HG03064 (cell line): ENCODE results near the gene CHGA.

ENCODE experiments used
- ATAC-seq: cut with Tn5 transposase; IDR thresholded peaks from one replicate; pipeline ENCODE4 v1.9.1; 2021; ENCODE audit warnings: low read depth; ENCODE audit not compliant: unreplicated experiment

The CHGA gene

DNA sequence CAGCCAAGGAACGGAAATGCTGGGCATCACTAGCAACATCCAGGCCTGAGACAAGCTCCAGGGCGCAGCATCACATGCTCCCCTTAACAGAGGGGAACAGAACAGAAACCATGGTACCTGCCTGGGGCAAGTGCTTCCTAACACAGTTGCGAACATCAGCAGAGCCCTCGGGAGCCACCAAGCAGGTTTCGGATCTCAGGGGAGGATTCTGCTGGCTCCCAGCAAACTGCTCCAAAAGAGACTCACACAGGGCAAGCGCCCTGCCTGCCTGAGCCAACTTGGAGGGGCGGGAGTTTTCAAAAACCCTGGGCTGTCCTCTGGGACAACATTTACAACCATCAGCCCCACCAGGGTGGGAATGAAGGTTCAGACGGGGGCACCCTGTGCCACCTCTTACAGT is 19.6 kb downstream of the CHGA start:
- ATAC-seq: no peak

DNA sequence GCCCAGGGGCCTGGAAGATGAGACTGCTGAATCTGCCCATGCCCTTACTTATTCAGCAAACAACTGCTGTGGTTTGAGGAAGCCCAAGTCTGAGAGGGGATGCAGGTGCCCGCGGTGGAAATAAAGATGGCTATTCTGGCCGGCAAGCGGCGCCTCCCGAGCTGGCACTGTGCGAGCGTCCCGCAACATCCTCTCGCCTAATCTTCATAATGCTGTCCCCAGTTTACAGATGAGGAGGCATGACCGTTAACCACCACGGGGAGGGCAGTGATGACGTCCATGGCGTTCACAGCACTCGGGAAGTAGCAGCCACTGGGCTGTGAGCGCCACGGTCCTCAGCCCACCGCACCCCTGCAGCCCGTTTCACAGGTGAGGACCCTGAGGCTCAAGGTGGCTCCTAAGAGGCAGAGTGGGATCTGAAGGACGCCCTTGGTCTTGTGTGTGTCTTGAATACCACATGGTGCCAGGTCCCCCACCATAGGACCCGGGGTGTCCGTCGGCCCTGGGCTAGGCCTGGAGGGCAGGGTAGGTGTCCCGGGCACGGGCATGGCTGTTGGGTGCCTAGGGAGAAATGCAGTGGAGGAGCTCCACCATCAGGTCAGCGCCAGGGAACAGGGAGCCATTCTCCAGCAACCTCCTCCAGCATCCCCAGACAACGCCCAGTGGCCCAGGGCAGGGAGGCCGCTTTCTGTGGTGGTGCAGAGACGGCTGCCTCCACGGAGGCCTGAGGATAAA is 20.2 kb downstream of the CHGA start:
- ATAC-seq: no peak

DNA sequence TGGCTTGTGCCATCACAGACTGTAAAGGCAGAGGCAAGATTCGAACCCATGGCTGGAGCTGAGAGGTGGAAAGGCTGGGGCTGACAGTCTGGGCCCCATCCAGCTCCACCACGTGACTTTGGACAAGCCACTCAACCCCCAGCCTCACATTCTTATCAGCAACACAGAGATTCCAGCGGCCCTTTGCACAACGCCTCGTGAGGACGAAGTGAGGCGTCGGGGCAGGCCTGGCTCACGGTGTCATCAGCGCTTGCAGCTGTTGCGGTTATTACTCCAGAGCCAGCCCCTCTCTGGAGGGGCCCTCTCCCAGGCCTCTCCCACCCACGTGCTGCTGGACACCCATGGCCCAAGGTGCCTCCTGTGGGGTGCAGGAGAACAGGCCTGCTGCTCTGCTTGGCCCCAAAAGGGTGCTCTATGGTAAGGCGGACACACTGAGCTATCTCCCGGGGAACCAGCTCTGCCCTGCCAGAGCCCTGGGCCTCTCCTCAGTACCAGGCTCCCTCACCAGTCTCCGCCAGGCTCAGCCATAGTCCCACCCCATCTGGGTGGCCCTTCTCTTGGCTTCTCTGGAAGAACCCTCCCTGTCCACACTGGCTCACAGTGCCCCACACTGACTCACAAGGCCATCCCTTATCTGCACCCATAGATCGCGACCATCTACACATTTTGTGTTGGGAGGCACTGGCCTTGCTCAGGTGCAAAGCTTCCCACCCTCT is 21.1 kb downstream of the CHGA start:
- ATAC-seq: no peak

DNA sequence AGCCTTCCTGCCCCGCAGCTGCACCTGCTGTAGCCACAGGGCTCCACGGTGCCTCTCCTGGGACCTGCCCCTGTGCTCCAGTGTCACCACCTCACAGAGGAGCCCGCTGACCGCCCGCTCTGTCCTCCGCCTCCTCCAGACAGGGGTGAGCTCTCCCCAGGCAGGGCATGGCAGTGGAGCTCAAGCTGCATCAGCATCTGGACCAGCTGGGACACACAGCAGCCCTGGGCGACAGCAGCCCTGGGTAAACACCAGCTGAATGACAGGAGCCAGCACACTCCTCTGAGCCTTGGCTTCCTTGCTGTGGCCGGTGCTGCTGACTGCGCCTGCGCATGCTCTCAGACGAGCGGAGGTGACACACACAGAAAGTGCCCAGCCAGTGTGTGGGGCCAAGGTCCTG is 22.0 kb downstream of the CHGA start:
- ATAC-seq: no peak

DNA sequence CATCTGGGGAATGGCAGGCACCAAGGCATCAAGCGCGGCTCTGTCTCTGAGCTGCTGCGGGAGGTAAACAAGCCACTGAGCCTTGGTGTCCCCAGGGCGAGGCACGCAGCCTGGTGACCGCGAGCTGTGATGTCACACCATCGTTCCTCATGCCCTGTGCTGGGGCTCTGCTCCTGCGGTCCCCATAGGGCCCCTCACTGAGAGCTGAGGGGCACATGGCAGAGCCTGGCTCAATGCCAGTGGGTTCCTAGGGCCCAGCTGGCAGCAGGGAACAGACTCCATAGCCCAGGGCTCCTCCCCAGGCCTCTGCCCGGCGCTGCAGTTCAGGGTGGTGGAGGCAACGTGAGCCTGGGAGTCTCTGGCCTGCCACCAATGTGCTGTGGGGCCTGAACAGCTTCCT is 22.6 kb downstream of the CHGA start:
- ATAC-seq: no peak

DNA sequence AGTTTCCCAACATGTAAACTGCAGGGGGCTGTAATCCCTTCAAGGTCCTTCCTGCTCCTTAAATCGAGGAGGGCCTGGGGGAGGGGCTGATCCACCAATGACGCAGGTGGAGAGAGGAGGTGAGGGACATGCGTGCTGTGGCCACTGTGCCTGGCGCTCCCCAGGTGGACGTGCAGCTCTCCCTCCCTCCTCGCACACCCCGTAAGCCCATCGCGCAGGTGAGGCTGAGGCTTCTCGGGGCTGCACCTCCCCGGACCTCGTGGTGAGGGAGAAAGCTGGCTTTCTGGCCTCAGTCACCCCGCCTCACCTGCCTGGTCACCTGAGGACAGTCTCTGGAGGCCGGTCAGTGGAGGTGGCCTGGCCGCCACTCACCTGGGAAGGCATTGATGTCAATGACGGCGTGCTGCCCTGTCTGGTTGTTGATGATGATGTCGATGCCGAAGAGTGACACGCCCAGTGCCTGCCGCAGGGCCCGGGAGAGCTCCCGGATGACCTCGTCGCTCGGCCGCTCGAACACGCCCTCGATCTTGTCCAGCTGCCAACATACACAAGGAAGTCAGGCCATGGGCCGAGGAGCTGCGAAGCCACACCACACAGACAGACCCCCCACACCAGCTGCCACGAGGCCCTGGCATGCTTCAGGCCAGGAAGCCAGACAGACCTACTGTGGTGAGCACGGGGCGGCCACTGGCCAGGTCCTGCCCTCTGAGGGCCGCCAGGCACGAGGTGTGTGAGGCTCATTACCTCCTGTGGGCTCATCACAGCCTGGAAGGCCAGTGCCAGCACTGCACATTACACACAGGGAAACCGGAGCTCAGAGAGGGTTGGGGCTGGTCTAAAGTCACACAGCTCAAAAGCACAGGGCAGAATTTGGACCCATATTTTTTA is 23.3 kb downstream of the CHGA start:
- ATAC-seq: no peak

DNA sequence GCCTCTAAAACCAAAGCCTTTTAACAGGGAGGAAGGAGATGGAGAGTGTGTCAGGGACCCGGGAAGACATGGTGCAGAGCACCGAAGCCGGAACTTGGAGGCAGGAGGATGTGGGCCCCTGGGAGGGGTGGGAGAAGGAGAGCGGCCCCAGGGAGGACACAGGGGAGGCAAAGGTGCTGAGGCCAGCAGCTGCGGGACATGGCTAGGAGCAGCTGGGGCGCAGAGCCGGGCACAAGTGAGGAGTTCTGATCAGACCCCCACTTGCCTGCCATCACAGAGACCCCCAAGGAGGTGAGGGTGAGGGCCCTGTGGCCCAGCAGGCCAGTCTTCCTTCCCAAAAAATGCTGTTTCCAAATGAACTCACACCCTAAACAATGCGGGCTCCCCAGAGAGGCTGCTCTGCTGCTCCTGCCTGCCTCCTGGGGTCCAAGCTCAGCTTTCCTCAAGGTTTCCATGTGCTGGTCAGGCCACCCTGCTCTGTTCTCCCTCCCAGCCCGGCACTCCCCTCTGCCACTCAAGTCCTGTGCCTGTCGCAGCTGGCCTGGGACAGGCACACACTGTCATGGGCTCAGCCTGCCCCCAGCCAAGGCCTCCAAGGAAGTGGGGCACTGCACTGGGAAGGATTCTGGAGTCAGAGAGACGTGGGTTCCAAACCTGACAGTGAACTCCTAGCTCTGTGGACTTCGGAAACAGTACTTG is 24.0 kb downstream of the CHGA start:
- ATAC-seq: no peak

DNA sequence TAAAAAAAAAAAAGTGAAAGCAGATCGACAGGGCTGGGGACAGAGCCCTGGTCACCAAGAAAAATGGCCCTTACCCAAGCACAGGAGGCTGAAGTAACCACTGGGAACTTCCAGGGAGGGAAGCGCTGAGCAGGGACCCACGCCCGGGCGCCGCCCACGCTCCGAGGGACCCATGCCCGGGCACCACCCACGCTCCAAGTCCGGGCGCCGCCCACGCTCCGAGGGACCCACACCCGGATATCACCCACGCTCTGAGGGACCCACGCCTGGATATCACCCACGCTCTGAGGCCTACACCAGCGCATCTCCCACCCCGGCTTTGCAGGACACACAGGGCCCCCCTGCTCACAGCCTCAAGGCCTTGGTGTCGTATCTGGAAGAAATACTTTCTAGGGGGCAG is 25.7 kb downstream of the CHGA start:
- ATAC-seq: no peak

DNA sequence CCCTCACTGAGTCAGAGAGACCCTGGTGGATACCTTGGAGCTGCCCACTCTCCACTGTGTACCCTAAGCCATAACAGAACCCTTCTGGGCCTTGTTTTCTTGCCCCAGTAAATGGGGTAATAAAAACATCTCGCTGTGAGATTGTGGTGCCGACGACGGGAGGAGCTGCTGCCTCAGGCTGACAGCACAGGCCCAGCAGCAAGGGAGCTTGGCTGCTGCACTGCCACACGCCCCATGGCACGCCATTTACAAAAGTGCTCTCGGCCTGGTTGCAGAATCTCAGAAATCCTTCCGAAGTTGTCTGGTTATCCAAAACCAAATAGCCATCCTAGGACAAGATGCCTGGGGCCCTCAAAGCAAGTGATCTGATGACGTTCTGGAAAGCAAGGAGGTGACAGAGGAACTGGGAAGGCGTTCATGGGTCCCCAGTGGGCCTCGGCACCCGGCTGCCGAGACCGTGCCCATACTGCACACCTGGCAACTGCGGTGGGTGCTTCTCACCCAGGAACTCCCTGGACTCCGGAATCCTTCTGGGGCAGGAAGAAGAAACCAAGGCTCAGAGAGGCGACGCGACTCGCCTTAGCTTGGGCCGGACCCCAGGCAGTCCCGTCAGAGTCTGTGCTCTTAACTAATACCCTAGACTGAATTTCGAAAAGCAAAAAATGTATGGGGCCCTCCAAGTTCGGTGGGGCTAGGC is 26.7 kb downstream of the CHGA start:
- no peak for ATAC-seq

DNA sequence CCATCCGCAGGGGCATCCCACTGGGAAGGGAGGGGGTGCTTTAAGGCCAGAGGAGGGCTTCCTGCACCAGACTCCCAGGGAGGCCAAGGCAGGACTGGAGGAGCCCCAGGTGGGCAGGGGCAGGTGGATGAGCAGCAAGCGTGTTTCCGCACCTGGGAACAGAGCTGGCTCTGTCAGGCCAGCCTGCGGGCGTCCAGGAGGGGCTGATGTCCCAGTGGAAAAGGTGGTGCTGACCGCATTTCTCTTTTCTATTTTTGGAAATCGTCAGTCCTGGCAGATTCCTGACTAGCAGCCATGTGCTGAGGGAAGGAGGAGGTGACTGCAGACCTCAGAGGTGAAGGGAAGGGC is 27.2 kb downstream of the CHGA start:
- no peak for ATAC-seq

DNA sequence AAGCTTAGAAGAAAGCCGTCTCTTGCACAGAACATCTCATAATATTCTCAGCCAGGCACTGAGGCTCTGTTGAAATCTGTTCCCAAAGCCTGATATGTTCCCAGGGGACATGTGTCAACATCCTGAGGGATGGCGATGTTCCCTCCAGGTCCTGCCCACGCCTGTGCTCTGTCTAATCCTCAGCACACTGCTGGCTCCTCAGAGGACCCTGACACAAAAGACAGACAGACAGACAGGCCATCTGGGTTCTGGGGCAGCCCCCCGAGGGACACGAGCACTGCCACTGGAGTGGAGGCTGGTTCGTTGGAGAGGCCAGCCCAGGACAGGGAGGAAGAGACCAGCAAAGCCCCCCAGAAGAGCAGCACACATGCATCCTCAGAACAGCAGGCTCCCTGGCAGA is 27.8 kb downstream of the CHGA start:
- no peak for ATAC-seq

DNA sequence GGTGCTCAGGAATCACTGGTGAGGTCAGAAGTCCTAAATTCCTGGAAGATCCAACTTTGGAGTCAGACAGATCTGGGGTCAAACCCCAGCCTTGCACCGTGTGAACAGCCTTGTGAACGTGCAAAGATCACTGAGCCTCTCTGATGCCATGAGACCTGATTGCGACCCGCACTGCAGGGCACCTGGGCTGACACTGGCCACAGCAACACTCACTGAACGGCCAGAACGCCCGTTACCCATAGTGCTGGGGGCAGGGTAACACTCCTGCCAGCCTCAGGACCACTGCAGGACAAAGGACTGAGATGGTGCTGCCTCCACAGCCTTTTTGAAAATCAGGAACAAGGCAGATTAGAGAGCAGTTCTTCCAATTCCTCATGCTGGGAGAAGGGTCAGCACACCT is 28.3 kb downstream of the CHGA start:
- no peak for ATAC-seq

DNA sequence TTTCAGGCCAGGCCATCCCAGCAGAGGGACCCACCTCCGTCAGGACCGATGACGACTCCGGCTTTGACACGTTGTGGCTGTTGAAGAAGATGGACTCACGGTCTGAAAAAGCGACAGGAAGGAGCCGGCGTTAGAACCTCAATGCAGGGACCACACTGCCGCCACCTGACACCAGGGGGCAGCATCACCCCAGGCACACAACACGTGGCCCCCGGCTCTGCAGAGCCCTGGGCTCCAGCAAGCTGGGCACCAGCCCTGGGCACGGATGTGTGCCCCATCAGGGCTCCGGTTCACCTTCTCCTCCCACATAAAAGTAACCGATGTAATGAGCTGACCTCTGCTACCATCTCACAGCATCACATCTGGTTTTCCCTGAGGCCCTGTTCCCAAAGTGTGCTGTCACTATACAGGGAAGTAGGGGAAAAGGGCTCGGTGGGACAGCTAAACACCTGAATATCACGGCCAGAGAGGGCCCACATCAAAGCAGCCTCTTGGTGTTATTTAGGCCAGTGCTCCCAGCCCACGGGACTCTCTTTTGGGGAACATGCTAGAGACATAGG is 29.0 kb downstream of the CHGA start:
- no peak for ATAC-seq

DNA sequence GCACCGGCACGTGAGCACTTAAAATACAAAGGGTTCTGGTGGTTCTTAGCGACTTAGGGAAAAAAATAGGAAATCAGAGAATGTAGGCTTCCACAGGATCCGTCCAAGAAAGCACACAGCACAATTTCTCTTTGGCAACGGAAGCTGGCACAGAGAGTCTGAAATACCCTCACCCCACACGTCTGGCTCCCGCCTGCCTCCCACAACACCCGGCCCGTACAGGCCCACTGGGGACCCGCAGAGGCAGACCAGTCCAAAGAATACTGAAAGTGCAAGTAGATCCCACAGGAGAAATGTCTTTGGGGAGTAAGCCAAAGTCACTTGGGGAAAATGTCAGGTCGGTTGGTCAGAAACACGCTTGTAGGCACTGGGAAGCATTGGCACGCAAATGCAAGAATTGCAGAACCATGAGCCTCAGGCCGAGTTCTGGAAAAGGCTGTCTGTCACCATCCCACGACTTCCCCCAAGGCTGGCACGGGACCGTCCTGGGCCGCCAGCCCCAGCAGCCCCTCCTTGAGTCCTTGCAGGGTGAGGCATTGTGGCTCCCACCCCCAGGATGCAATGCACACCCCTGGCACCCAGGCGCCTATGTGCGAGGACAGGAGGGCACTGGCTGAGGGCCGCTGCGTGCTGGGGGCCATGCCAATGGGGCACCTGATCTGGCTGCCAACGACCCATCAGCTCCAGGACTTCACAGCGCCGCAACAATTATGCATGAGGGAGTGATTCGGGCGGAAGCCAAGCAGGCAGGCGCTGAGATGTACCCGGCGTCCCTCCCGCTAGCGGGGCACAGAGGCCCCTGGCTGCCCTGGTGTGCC is 29.7 kb downstream of the CHGA start:
- ATAC-seq: no peak

DNA sequence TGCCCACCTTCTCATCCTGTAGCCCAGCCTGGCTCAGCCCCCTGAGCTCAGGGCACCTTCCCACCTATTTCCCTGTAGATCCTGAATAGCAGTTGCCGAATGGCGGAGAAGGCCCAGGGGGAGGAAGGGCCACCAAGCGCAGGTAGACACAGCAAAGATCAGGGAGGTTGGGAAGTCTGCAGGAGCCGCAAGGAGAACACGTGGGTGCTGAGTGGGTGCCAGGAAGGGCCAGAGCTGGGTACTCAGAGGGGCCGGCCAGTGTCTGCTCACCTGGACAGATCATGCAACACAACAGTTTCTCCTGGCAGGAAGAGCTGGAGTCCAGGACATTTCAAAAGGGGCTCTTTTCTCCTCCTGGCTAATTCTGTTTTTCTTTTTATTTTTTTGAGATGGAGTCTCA is 30.6 kb downstream of the CHGA start:
- no peak for ATAC-seq

DNA sequence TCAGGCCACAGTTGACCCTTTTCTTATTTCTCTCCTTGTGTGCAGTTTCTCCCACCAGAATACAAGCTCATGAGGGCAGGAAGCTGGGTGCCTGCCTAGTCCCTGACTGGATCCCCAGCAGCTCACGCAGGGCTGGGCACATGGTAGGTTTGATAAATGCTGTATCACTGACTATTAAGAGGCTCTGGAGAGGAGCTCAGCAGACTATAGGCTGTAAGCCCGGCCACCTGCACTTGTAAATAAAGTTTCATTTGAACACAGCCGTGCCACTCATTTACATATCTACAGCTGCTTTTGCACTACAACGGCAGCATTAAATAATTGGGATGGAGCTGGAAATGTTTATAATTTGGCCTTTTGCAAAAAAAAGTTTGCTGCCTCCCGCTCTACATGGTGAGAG is 32.0 kb downstream of the CHGA start:
- ATAC-seq: no peak

DNA sequence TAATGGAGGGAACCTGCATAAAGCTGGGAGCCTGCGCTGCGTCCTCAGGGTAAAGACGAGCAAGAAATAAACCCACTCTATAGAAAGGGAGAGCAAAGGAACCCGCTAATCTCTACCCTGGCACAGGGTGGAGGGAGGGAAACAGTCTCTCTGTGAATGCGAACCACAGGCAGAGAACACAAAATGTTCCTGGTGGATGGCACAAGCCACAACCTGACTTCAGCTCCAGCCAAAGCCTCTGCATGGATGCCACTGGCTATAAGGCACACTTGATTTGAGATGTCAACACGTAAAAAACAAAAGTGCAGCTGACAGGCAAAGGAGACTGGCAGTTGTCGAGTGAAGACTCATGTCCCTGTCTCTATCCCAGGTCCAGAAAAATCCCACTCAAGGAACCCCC is 32.4 kb downstream of the CHGA start:
- ATAC-seq: no peak

DNA sequence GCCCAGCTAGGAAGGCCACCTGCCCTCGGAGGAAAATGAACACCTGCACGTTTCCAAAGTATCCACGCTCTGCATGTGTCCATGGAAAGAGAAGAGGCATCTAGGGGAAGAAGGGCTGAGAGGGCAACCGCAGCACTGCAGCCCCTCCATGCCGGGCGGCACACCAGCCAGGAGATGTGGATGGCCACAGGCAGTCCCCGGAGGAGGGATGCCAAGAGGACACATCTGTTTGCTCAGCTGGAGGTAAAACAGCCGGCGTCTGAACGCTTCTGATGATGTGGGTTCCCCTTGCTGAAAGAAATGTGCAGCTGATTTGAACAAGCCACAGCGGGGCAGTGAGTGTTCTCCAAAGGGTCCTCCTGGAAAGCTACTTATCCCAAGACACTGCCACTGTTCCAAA is 34.0 kb downstream of the CHGA start:
- ATAC-seq: no peak
